Spinal cord (tissue), 10 donors: ENCODE data around the gene RITA1. TPM values are rescaled to one million over a fixed set of nuclear protein-coding genes. Genes with fewer than 3 reads are reported as not detected.

Experiments
- DNase-seq, 6 donors: peaks; one replicate each; pipeline versions ENCODE4 v3.0.0 to v3.0.0-alpha.2; 2013 to 2015; ENCODE audit warnings: low spot score in 6 of 6, low read depth in 4 of 6
- H3K27ac ChIP-seq: one replicate; pipeline ENCODE4 v1.5.1; 2013; ENCODE audit warnings: low read depth, low read length, control low read depth
- H3K27me3 ChIP-seq: one replicate; pipeline ENCODE4 v1.6.1; 2013; ENCODE audit warnings: low read length; ENCODE audit not compliant: control insufficient read depth, insufficient read depth
- H3K36me3 ChIP-seq: one replicate; pipeline ENCODE4 v1.6.1; 2013; ENCODE audit warnings: low read length; ENCODE audit not compliant: control insufficient read depth, insufficient read depth
- H3K4me1 ChIP-seq: one replicate; pipeline ENCODE4 v1.6.1; 2013; ENCODE audit warnings: low read length; ENCODE audit not compliant: control insufficient read depth, insufficient read depth
- H3K4me3 ChIP-seq: one replicate; pipeline ENCODE4 v1.5.1; 2013; ENCODE audit warnings: low read depth, low read length, control low read depth
- H3K9me3 ChIP-seq: one replicate; pipeline ENCODE4 v1.6.1; 2013; ENCODE audit warnings: low read length; ENCODE audit not compliant: control insufficient read depth, insufficient read depth
- WGBS: methylation state at CpG from one replicate; pipeline ENCODE4 v1.1.5; 2013; ENCODE audit warnings: missing lambda C conversion rate; ENCODE audit not compliant: insufficient coverage; 5-methylcytosine and 5-hydroxymethylcytosine counted together
- polyA plus RNA-seq, 2 donors: library from polyadenylated mRNA; unstranded; fragments of 120-200 nt; gene quantifications; one replicate each; pipeline ENCODE4 v1.2.1, GENCODE V29; 2013; ENCODE audit not compliant: insufficient read length in 2 of 2
- total RNA-seq, 2 donors: library from RNA; depleted of rRNA in 1 of 2; stranded (reverse); fragments of 120-200 nt in 1 of 2; fragments of >200 nt in 1 of 2; gene quantifications; one replicate each; pipeline versions ENCODE4 v1.2.3 to v1.2.4, GENCODE V29; 2013 to 2014
- donor health status: healthy.

Gene RITA1
- total and polyA plus RNA-seq, 4 donors = 11.7 to 32.1 (median 28.6) TPM

DNA sequence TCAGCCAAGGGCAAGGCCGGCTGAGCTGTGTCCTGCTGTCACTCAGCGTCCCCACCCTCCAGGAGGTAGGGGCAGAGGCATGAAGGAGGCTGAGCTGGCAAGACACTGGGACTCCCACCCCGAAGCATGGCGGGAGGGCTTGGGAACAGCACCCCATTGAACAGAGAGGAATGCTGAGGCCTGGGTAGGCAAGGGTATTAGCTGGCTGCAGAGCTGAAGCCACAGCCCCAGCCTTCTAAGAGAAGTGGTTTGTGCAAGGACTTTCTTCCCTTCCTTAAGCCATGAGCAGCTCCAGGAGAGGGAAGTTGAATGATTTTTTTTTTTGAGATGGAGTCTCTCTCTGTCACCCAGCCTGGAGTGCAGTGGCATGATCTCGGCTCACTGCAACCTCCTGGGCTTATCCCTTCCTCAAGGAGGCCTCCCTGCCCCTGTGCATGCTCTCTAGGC, 42.6 kb upstream of the RITA1 start:
- Histone ChIP-seq H3K9me3 (peaks cover 1% of the 10 kb centered on the region), H3K4me1 (peaks cover 14% of the 10 kb centered on the region), H3K27ac (no peak overlapping the region), H3K4me3 (no peak overlapping the region), H3K27me3 (no peaks in the 10 kb centered on the region), H3K36me3 (no peaks in the 10 kb centered on the region)
- 63% methylated on average over 3 of the region's 5 CpGs for WGBS
- no peak for DNase-seq

DNA sequence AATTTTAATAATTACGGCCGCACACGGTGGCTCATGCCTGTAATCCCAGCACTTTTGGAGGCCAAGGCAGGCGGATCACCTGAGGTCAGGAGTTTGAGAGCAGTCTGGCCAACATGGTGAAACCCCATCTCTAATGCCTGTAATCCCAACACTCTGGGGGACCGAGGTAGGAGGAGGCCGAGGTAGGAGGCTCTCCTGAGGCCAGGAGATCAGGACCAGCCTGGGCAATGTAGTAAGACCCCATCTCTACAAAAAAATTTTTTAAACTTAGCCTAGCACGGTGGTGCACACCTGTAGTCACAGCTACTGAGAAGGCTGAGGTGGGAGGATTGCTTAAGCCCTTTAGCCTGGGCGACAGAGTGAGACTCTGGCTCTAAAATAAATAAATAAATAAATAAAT, 41.6 kb upstream of the RITA1 start:
- WGBS = 94% methylated on average over 3 of the region's 8 CpGs
- DNase-seq = no peak
- no peak overlapping the region for H3K4me3 ChIP-seq
- H3K36me3 ChIP-seq = no peaks in the 10 kb centered on the region
- no peaks in the 10 kb centered on the region for H3K27me3 ChIP-seq
- H3K27ac ChIP-seq = no peak overlapping the region
- peaks cover 1% of the 10 kb centered on the region for H3K9me3 ChIP-seq
- H3K4me1 ChIP-seq = peaks cover 15% of the 10 kb centered on the region

DNA sequence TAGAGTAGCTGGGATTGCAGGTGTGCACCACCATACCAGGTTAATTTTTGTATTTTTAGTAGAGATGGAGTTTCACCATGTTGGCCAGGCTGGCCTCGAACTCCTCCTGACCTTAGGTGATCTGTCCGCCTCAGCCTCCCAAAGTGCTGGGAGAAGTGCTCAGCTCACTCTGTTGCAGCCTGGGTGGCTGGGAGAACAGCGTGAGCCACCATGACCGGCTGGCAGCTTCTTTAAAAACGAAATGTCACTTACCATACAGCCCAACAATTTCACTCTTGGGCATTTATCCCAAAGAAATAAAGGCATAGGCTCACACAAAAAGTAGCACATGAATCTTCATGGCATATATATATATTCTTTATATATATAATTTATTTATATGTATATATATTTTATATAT, 40.7 kb upstream of the RITA1 start:
- Histone ChIP-seq H3K27me3 (no peaks in the 10 kb centered on the region), H3K36me3 (no peaks in the 10 kb centered on the region), H3K27ac (no peak overlapping the region), H3K4me3 (no peak overlapping the region), H3K4me1 (peaks cover 23% of the 10 kb centered on the region), H3K9me3 (peaks cover 1% of the 10 kb centered on the region)
- 100% methylated on average over 2 of the region's 5 CpGs for WGBS
- no peak for DNase-seq

DNA sequence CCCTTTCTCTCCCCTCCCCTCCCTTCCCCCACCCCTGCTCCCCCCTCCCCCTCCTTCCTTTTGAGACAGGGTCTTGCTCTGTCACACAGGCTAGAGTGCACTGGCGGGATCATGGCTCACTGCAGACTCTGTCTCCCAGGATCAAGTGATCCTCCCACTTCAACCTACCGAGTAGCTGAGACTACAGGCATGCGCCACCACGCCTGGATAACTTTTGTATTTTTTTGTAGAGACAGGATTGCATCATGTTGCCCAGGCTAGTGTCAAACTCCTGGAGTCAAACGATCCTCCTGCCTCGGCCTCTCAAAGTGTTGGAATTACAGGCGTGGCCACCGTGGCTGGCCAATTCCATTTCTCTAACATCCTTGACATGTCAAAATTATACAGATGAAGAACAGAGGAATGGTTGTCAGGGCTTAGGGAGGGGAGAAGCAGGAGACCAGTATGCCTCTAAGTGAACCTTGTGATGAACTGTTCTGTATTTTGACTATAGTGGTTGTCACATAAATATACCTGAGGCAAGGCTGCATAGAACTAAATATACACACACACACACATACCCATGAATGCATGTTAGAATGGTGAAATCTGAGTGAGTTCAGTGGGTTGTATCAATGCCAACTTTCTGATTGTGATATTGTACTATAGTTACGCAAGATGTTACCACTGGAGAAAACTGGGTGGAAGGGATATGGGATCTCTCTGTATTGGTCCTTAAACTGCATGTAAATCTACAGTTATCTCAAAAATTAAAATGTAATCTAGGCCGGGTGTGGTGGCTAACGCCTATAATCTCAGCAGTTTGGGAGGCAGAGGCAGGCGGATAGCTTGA, 39.6 kb upstream of the RITA1 start:
- WGBS = 61% methylated on average over 2 of the region's 12 CpGs
- H3K4me3 ChIP-seq = no peak overlapping the region
- DNase-seq = no peak
- H3K9me3 ChIP-seq = peaks cover 1% of the 10 kb centered on the region
- no peaks in the 10 kb centered on the region for H3K27me3 ChIP-seq
- no peaks in the 10 kb centered on the region for H3K36me3 ChIP-seq
- peaks cover 32% of the 10 kb centered on the region for H3K4me1 ChIP-seq
- no peak overlapping the region for H3K27ac ChIP-seq

DNA sequence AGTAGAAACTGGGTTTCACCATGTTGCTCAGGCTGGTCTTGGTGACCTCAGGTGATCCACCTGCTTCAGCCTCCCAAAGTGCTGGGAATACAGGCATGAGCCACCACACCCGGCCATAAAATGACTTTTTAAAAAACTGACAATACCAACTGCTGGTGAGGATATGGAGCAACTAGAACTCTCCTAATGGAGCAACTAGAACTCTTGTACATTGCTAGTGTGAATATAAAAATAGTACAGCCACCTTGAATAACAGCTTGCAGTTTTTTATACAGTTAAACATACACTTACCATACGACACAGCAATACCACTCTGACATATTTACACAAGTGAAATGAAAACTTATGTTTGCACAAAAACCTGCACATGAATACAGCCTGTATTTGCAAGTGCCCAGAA, 38.5 kb upstream of the RITA1 start:
- peaks cover 30% of the 10 kb centered on the region for H3K4me1 ChIP-seq
- no peak overlapping the region for H3K27ac ChIP-seq
- DNase-seq = no peak
- H3K4me3 ChIP-seq = no peak overlapping the region
- no CpG with 5 or more reads among the region's 2 CpGs for WGBS
- peaks cover 2% of the 10 kb centered on the region for H3K27me3 ChIP-seq
- no peaks in the 10 kb centered on the region for H3K36me3 ChIP-seq
- H3K9me3 ChIP-seq = peaks cover 1% of the 10 kb centered on the region

DNA sequence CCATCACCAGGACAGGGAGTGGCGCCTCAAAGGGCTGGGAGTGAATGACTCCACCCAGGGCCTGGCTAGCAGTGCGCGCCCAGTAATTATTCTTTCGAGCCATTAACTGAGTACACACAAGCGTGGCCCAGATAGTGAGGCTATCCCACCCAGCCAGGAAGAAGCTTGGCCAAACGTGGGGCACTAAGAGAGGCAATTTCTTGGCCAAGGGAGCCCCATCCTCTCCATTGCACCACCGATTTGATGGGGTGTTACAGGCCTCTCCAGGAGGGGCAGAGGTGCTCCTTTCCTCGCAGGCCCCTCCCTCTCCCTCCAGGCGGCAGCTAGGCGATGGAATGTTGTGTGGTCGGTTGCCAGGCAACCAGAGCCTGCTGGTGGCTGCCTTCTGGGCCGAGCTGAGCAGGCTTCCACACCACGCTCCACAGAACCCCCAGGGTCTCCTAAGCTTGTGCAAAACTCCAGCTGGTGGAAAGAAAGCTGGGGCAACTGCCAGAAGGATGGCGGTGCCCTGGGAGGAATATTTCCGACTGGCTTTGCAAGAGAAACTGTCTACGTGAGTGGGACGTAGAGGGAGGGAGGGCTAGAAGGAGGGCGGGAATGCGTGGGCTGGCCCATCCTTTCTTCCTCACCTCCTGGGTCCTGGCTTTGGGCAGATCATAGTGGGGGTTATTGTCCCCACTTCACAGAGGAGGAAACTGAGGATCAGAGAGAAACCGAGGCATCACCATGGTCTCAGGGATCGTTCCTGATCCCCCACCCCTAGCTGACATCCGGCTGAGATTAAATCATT, 36.0 kb upstream of the RITA1 start, which contains the start of gene CFAP73:
Gene CFAP73 (plus strand): TSS at position 364 of the 790 bp plus-strand sequence. CDS start 134 bp downstream, at position 498.
- H3K36me3 ChIP-seq = no peaks in the 10 kb centered on the region
- peaks cover 24% of the 10 kb centered on the region for H3K27me3 ChIP-seq
- H3K9me3 ChIP-seq = peaks cover 1% of the 10 kb centered on the region
- H3K4me1 ChIP-seq = peaks cover 39% of the 10 kb centered on the region
- H3K27ac ChIP-seq = no peak within 1 kb of the TSS
- H3K4me3 ChIP-seq = no peak within 1 kb of the TSS
- DNase-seq = peak; percentile 68 to 98 (median 80)
- WGBS = 13% methylated on average over 13 of the region's 22 CpGs

DNA sequence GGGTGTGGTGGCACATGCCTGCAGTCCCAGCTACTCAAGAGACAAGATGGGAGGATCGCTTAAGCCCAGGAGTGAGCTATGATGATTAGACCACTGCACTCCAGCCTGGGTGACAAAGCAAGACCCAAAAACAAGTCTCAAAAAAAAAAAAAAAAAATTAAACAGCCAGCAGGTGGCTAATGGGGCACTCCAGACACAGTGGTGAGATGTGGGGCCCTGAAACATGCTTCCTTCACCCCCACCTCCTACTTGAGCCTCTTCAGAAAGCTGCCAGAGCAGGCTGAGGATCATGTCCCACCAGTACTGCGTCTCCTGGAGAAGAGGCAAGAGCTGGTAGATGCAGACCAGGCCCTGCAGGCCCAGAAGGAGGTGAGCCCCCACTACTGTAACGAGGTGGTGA, 33.9 kb upstream of the RITA1 start:
- peaks cover 1% of the 10 kb centered on the region for H3K9me3 ChIP-seq
- no peak overlapping the region for H3K4me3 ChIP-seq
- H3K36me3 ChIP-seq = peaks cover 6% of the 10 kb centered on the region
- DNase-seq = no peak
- 83% methylated on average over 1 of the region's 3 CpGs for WGBS
- peaks cover 35% of the 10 kb centered on the region for H3K27me3 ChIP-seq
- H3K4me1 ChIP-seq = peaks cover 45% of the 10 kb centered on the region
- no peak overlapping the region for H3K27ac ChIP-seq

DNA sequence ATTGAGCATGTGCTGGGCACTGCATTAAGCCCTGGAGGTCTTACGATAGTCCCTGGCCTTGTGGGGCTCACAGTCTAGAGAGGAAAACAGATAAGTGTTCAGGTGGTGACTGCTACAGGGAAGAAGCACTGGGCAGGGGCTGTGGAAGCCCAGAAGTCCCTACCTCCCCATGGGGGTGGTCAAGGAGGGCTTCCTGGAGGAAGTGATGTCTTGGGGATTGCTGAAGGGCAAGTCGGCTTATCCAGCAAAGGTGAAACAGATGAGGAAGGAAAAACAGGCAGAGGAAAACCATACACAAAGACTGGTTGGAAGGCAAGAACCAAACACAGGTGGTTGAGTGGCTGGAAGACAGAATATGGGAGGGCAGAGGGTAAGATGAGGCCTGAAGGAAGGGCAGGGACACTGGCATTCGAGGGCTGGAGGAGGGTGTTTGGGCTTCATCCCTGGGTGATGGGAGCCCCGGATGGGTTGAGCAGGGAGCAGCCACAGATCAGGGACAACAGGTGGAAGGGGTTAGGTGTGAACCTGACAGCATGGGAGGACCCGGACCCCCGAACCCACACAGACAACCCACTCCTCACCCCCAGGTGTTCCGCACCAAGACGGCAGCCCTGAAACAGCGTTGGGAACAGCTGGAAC, 33.2 kb upstream of the RITA1 start:
- no peaks in the 10 kb centered on the region for H3K9me3 ChIP-seq

More for the DNA sequence above, 33.2 kb upstream of the RITA1 start:
- WGBS = 55% methylated on average over 4 of the region's 9 CpGs
- no peak for DNase-seq
- H3K4me1 ChIP-seq = peaks cover 45% of the 10 kb centered on the region
- peaks cover 35% of the 10 kb centered on the region for H3K27me3 ChIP-seq
- no peak overlapping the region for H3K27ac ChIP-seq
- no peak overlapping the region for H3K4me3 ChIP-seq
- H3K36me3 ChIP-seq = peaks cover 7% of the 10 kb centered on the region
